Endothelial cell of umbilical vein (primary cell): Measurements from ENCODE around the gene ELANE. TPM values are rescaled to one million over a fixed set of nuclear protein-coding genes. Genes with fewer than 3 reads are reported as not detected.
"Not testable (repeated sequence)": the region's sequence is repeated elsewhere in the genome, so short reads cannot be mapped to it uniquely, and the experiment has no call there.

Source experiments
- BruUV-seq: library from RNA; stranded (reverse); fragments of 400-500 nt; replicated peaks from 2 replicates; lab custom pipeline; 2021; lab: Mats Ljungman, UMichigan
- CTCF ChIA-PET: fragments of 300-600, 350-600 bp; sonication (Branson Sonifier 250); formaldehyde crosslinking; loops from one replicate; lab custom pipeline; 2021; ENCODE audit warnings: antibody characterized with exemption, inconsistent platforms; lab: Charles Lee
- POLR2A ChIA-PET: fragments of 300-600, 350-600 bp; sonication (Branson Sonifier 250); formaldehyde crosslinking; loops from one replicate; lab custom pipeline; 2021; ENCODE audit warnings: antibody characterized with exemption, inconsistent platforms; lab: Charles Lee
- DNase-seq: peaks from one replicate; pipeline ENCODE4 v3.0.0-alpha.2; 2011; ENCODE audit warnings: low read depth, low spot score
- FAIRE-seq: peaks from 2 replicates; lab custom pipeline; 2011; peaks lifted over from hg19 to GRCh38; lab: Jason Lieb, UNC
- H2AFZ ChIP-seq: 2 replicates; pipeline ENCODE4 v1.6.0; 2012; ENCODE audit warnings: low read depth, low read length, control low read depth, inconsistent platforms
- H3K27ac ChIP-seq: 2 replicates; pipeline ENCODE4 v1.5.1; 2011; ENCODE audit warnings: low read depth, mild to moderate bottlenecking, control low read depth, low read length, moderate library complexity; ENCODE audit not compliant: insufficient read depth
- H3K27me3 ChIP-seq, 2 experiments: 2 replicates each; pipeline versions ENCODE4 v1.6.0 to v1.6.1; 2011; ENCODE audit warnings: low read length in 2 of 2, mixed read lengths in 1 of 2; ENCODE audit not compliant: control insufficient read depth in 2 of 2, insufficient read depth in 2 of 2
- H3K36me3 ChIP-seq, 2 experiments: 2 replicates in 1 of 2; 3 replicates in 1 of 2; pipeline ENCODE4 v1.5.1; 2011; ENCODE audit warnings: low read length in 2 of 2, mild to moderate bottlenecking in 1 of 2, moderate library complexity in 1 of 2; ENCODE audit not compliant: control insufficient read depth in 2 of 2, insufficient read depth in 2 of 2; ENCODE audit errors: extremely low read depth in 1 of 2
- H3K4me1 ChIP-seq: 3 replicates; pipeline ENCODE4 v1.5.1; 2011; ENCODE audit warnings: mild to moderate bottlenecking, low read length; ENCODE audit not compliant: control insufficient read depth, insufficient read depth; ENCODE audit errors: extremely low read depth
- H3K4me2 ChIP-seq: 2 replicates; pipeline ENCODE4 v1.6.1; 2011; ENCODE audit warnings: low read length, control low read depth, mixed read lengths; ENCODE audit not compliant: insufficient read depth
- H3K4me3 ChIP-seq, 3 experiments: fragments of 200-600 bp in 1 of 3; sonication (generic), shearing (Covaris generic) in 1 of 3; replicated peaks in 1 of 3; 2 replicates each; pipeline ENCODE4 v1.5.1; 2011 to 2016; ENCODE audit warnings: control low read depth in 3 of 3, low read length in 3 of 3, mild to moderate bottlenecking in 2 of 3, inconsistent platforms in 1 of 3, low read depth in 1 of 3, moderate library complexity in 1 of 3; ENCODE audit not compliant: insufficient read depth in 1 of 3
- H3K79me2 ChIP-seq: 2 replicates; pipeline ENCODE4 v1.6.0; 2012; ENCODE audit warnings: low read length, inconsistent platforms; ENCODE audit not compliant: control insufficient read depth, insufficient read depth
- H3K9ac ChIP-seq: replicated peaks from 2 replicates; pipeline ENCODE3; 2011; ENCODE audit warnings: low read length, control low read depth; ENCODE audit not compliant: insufficient read depth; ENCODE audit errors: extremely low read depth
- H3K9me1 ChIP-seq: replicated peaks from 3 replicates; pipeline ENCODE4 v1.6.0; 2011; ENCODE audit warnings: mild to moderate bottlenecking, low read length; ENCODE audit not compliant: control insufficient read depth, insufficient read depth; ENCODE audit errors: extremely low read depth
- H3K9me3 ChIP-seq: replicated peaks from 2 replicates; pipeline ENCODE4 v1.5.1; 2012; ENCODE audit warnings: low read length, inconsistent platforms; ENCODE audit not compliant: control insufficient read depth, insufficient read depth
- H4K20me1 ChIP-seq: replicated peaks from 2 replicates; pipeline ENCODE3; 2011; ENCODE audit warnings: mild to moderate bottlenecking, low read length; ENCODE audit not compliant: control insufficient read depth, insufficient read depth; ENCODE audit errors: extremely low read depth
- EZH2 ChIP-seq: IDR thresholded peaks from 2 replicates; pipeline ENCODE4 v1.6.1; 2012; ENCODE audit warnings: borderline replicate concordance, low read depth, mild to moderate bottlenecking, moderate library complexity, low read length, inconsistent platforms; ENCODE audit not compliant: severe bottlenecking
- FOS ChIP-seq: IDR thresholded peaks from 2 replicates; pipeline ENCODE4 v1.6.1; 2011; ENCODE audit warnings: mild to moderate bottlenecking, low read length, moderate library complexity, borderline replicate concordance; ENCODE audit not compliant: insufficient read depth
- GATA2 ChIP-seq: IDR thresholded peaks from 2 replicates; pipeline ENCODE4 v1.7.0; 2011; ENCODE audit warnings: low read depth, mild to moderate bottlenecking, moderate library complexity, mixed read lengths, low read length; ENCODE audit not compliant: insufficient read length, insufficient read depth
- JUN ChIP-seq: IDR thresholded peaks from 2 replicates; pipeline ENCODE4 v1.6.1; 2011; ENCODE audit warnings: borderline replicate concordance, low read depth; ENCODE audit not compliant: insufficient read length, insufficient read depth
- POLR2A ChIP-seq: IDR thresholded peaks from 2 replicates; pipeline ENCODE4 v1.6.1; 2012; ENCODE audit warnings: low read depth, mild to moderate bottlenecking, control low read depth, low read length
- POLR2AphosphoS5 ChIP-seq: IDR thresholded peaks from 2 replicates; pipeline ENCODE4 v1.6.1; 2012; ENCODE audit warnings: low read depth, mild to moderate bottlenecking, control low read depth, low read length, moderate library complexity; ENCODE audit not compliant: insufficient read depth
- dilution Hi-C: fragments of 300-500 bp; cut with MboI; formaldehyde crosslinking; loops from one replicate; pipeline ENCODE4 v1.15.0; 2019; ENCODE audit warnings: low sequenced_read_pairs; ENCODE audit not compliant: extremely low pct_ligation_motif_present
- intact Hi-C: fragments of 100-400 bp; cut with micrococcal nuclease; formaldehyde crosslinking; loops from one replicate; pipeline ENCODE4 v1.10.0; 2022
- polyA plus RNA-seq, 4 experiments: library from polyadenylated mRNA; depleted of rRNA in 3 of 4; stranded (reverse) in 3 of 4; unstranded in 1 of 4; fragments of >200 nt; gene quantifications; 2 replicates each; pipeline versions ENCODE4 v1.2.1 to v1.2.3, GENCODE V29; 2011 to 2012; ENCODE audit warnings: missing spikeins in 1 of 4
- total RNA-seq: library from RNA; stranded (reverse); gene quantifications from 2 replicates; pipeline ENCODE4 v1.2.3, GENCODE V29; 2021
- TF ChIP-seq, protein P1 (sequence below): IDR thresholded peaks from 2 replicates; pipeline ENCODE4 v1.6.1; 2011; ENCODE audit not compliant: insufficient read depth, insufficient read length

ELANE gene
- total and polyA plus RNA-seq, 2 donors (not counting 3 experiments of a cell fraction or from before 2014, with no cell fraction given): not detected

DNA sequence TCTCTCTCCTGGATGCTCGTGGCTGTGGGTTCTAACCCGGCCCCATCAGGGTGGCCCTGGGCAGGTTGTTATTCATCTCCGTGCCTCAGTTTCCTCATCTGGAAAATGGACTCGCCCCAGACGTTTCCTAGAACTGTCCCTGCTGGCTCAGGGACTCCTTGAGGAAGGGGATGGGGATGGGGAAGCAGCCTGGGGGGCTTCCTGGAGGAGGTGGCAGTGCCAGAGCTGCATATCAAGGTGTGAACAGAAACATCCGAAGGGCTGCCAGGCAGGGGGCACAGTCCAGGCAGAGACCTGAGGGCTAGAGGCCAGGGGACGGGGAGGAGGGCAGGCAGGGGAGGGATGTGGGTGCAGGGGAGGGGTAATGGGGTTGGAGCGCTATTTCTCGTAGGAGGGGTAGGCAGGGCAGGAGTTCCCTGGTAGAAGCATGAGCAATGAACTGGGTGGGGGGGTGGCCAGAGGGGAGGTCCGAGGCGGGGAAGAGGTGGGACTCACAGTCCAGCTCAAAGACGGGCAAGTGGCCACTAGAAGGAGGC is 3.6 kb upstream of the ELANE start:
- TF ChIP-seq POLR2A: no peak
- TF ChIP-seq POLR2AphosphoS5: no peak
- no peak for TF ChIP-seq EZH2
- no peak for TF ChIP-seq JUN
- no peak for TF ChIP-seq GATA2
- TF ChIP-seq, protein P1, sequence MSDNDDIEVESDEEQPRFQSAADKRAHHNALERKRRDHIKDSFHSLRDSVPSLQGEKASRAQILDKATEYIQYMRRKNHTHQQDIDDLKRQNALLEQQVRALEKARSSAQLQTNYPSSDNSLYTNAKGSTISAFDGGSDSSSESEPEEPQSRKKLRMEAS: no peak
- no peak for TF ChIP-seq FOS
- H3K27me3 ChIP-seq: peaks cover 0 to 4% of the 10 kb centered on the region in 2 experiments
- no peak overlapping the region for H3K4me2 ChIP-seq
- no peaks in the 10 kb centered on the region for H3K79me2 ChIP-seq
- ChIA-PET CTCF (interaction anchor here (0.8 to 1.4 kb wide), 4 partner anchors 10 to 152 kb away, joined by 3 to 9 read pairs (median 6); no protein-coding TSS in a partner anchor), POLR2A (interaction anchor here (0.6 kb wide), 1 partner anchor 46 kb away, joined by 4 read pairs; no protein-coding TSS in a partner anchor)
- no peaks in the 10 kb centered on the region for H4K20me1 ChIP-seq
- no peak overlapping the region for H2AFZ ChIP-seq
- H3K9me3 ChIP-seq: no peaks in the 10 kb centered on the region
- no peak overlapping the region for H3K4me3 ChIP-seq
- H3K36me3 ChIP-seq: no peaks in the 10 kb centered on the region
- H3K9ac ChIP-seq: no peak overlapping the region
- H3K4me1 ChIP-seq: no peaks in the 10 kb centered on the region
- H3K27ac ChIP-seq: no peak overlapping the region
- dilution Hi-C loops (no loop called here), intact Hi-C loops (no loop called here)
- H3K9me1 ChIP-seq: no peaks in the 10 kb centered on the region
- DNase-seq (no peak), FAIRE-seq (no peak)
- BruUV-seq: no TSS peak

DNA sequence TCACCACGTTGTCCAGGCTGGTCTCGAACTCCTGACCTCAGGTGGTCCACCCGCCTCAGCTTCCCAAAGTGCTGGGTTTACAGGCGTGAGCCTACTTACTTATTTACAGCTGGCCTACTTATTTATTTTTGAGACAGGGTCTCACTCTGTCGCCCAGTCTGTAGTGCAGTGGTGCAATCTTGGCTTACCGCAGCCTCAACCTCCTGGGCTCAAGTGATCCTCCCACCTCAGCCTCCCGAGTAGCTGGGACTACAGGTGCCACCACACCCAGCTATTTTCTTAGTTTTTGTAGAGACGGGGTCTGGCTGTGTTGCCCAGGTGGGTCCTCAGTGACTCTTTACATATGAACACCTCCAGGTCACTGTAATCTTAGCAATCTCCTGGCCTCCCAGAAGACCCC is 2.9 kb upstream of the ELANE start:
- H2AFZ ChIP-seq, FAIRE-seq, H3K27me3 ChIP-seq, BruUV-seq, H4K20me1 ChIP-seq, H3K4me3 ChIP-seq, H3K4me2 ChIP-seq, H3K36me3 ChIP-seq, dilution Hi-C loops, DNase-seq, H3K9ac ChIP-seq, H3K9me1 ChIP-seq, H3K27ac ChIP-seq, intact Hi-C loops, H3K9me3 ChIP-seq, H3K4me1 ChIP-seq, H3K79me2 ChIP-seq, POLR2A ChIA-PET: not testable (repeated sequence)
- CTCF ChIA-PET: interaction anchor here (0.7 to 1.4 kb wide), 5 partner anchors 9 to 152 kb away, joined by 3 to 9 read pairs (median 4); no protein-coding TSS in a partner anchor
